Measurements from ENCODE around the gene S100A7A. TPM values are rescaled to one million over a fixed set of nuclear protein-coding genes. Genes with fewer than 3 reads are reported as not detected.

S100A7A gene
- total RNA-seq, 1 donor from 2014 or later, result not detected

- H3K9me3 Mint-ChIP-seq (ENCODE audit: unreplicated experiment), result no peaks in the 10 kb centered on the region
- no peaks in the 10 kb centered on the region for H3K36me3 Mint-ChIP-seq (ENCODE audit: unreplicated experiment)
- TF ChIP-seq CTCF (IDR thresholded peaks at IDR 0.05), result no peak
- H3K4me1 Mint-ChIP-seq (ENCODE audit: unreplicated experiment), result no peaks in the 10 kb centered on the region
- H3K4me3 Mint-ChIP-seq (ENCODE audit: unreplicated experiment), result no peak overlapping the region
- no peaks in the 10 kb centered on the region for H3K27me3 Mint-ChIP-seq (ENCODE audit: unreplicated experiment)
- no peak for DNase-seq (ENCODE audit: extremely low spot score, unreplicated experiment)
- no peak overlapping the region for H3K27ac Mint-ChIP-seq (ENCODE audit: unreplicated experiment)
These were observed 21.9 kb upstream of the S100A7A start for GRCh38 chr1:153394391-153394790.

GRCh38 chr1:153395136-153395685 is 21.1 kb upstream of the S100A7A start:
- Mint-ChIP-seq H3K4me3 (ENCODE audit: unreplicated experiment) (no peak overlapping the region), H3K36me3 (ENCODE audit: unreplicated experiment) (no peaks in the 10 kb centered on the region), H3K27me3 (ENCODE audit: unreplicated experiment) (no peaks in the 10 kb centered on the region), H3K9me3 (ENCODE audit: unreplicated experiment) (no peaks in the 10 kb centered on the region), H3K27ac (ENCODE audit: unreplicated experiment) (no peak overlapping the region), H3K4me1 (ENCODE audit: unreplicated experiment) (no peaks in the 10 kb centered on the region)
- no peak for TF ChIP-seq CTCF (IDR thresholded peaks at IDR 0.05)
- no peak for DNase-seq (ENCODE audit: extremely low spot score, unreplicated experiment)

- DNase-seq (ENCODE audit: extremely low spot score, unreplicated experiment), result no peak
- Mint-ChIP-seq H3K27ac (ENCODE audit: unreplicated experiment) (no peak overlapping the region), H3K9me3 (ENCODE audit: unreplicated experiment) (no peaks in the 10 kb centered on the region), H3K4me3 (ENCODE audit: unreplicated experiment) (no peak overlapping the region), H3K4me1 (ENCODE audit: unreplicated experiment) (no peaks in the 10 kb centered on the region), H3K27me3 (ENCODE audit: unreplicated experiment) (no peaks in the 10 kb centered on the region), H3K36me3 (ENCODE audit: unreplicated experiment) (no peaks in the 10 kb centered on the region)
- no peak for TF ChIP-seq CTCF (IDR thresholded peaks at IDR 0.05)
These were observed 20.5 kb upstream of the S100A7A start for GRCh38 chr1:153395776-153396175.

GRCh38 chr1:153396461-153396860 is 19.9 kb upstream of the S100A7A start:
- H3K4me3 Mint-ChIP-seq (ENCODE audit: unreplicated experiment), result no peak overlapping the region
- H3K4me1 Mint-ChIP-seq (ENCODE audit: unreplicated experiment), result no peaks in the 10 kb centered on the region
- no peaks in the 10 kb centered on the region for H3K9me3 Mint-ChIP-seq (ENCODE audit: unreplicated experiment)
- DNase-seq (ENCODE audit: extremely low spot score, unreplicated experiment), result peak; percentile 78
- TF ChIP-seq CTCF (IDR thresholded peaks at IDR 0.05), result no peak
- no peak overlapping the region for H3K27ac Mint-ChIP-seq (ENCODE audit: unreplicated experiment)
- no peaks in the 10 kb centered on the region for H3K27me3 Mint-ChIP-seq (ENCODE audit: unreplicated experiment)
- H3K36me3 Mint-ChIP-seq (ENCODE audit: unreplicated experiment), result no peaks in the 10 kb centered on the region

- no peaks in the 10 kb centered on the region for H3K4me1 Mint-ChIP-seq (ENCODE audit: unreplicated experiment)
- no peaks in the 10 kb centered on the region for H3K36me3 Mint-ChIP-seq (ENCODE audit: unreplicated experiment)
- no peak for TF ChIP-seq CTCF (IDR thresholded peaks at IDR 0.05)
- DNase-seq (ENCODE audit: extremely low spot score, unreplicated experiment), result peak; percentile 80
- H3K27ac Mint-ChIP-seq (ENCODE audit: unreplicated experiment), result no peak overlapping the region
- peaks cover 6% of the 10 kb centered on the region for H3K27me3 Mint-ChIP-seq (ENCODE audit: unreplicated experiment)
- no peaks in the 10 kb centered on the region for H3K9me3 Mint-ChIP-seq (ENCODE audit: unreplicated experiment)
- H3K4me3 Mint-ChIP-seq (ENCODE audit: unreplicated experiment), result no peak overlapping the region
These were observed 19.0 kb upstream of the S100A7A start for GRCh38 chr1:153397051-153397923.

Measured in osteocyte (in vitro differentiated cells).